GM21367 (cell line): ENCODE data around the gene PARD6A.
"Not testable (repeated sequence)": the region's sequence is repeated elsewhere in the genome, so short reads cannot be mapped to it uniquely, and the experiment has no call there.

Source experiments
- ATAC-seq: cut with Tn5 transposase; IDR thresholded peaks from one replicate; pipeline ENCODE4 v1.9.1; 2021; ENCODE audit not compliant: unreplicated experiment

Gene PARD6A

GRCh38 chr16:67683767-67684166, 23.0 kb downstream of the PARD6A start:
- no peak for ATAC-seq

- no peak for ATAC-seq
Measured at GRCh38 chr16:67685388-67686112, 24.8 kb downstream of the PARD6A start.

DNA sequence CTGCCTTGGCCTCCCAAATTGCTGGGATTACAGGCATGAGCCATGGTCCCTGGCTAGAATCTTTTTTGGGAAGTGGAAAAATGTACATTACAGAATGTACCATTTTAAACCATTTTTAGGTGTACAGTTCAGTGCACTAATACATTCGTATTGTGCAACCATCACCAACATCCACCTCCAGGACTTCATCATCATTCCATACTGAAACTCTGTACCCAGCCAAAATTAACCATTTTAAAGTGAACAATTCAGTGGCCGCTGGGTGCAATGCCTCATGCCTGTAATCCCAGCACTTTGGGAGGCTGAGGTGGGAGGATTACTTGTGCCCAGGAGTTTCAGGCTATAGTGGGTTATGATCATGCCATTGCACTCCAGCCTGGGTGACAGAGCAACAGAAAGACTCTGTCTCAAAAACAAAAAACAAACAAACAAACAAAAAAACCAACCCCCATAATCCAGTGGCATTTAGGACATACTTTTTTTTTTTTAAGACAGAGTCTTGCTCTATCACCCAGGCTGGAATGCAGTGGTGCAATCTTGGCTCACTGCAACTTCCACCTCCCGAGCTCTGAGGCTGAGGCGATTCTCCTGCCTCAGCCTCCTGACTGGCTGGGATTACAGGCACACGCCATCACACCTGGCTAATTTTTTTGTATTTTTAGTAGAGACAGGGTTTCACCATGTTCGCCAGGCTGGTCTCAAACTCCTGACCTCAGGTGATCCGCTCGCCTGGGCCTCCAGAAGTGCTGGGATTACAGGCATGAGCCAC, 32.9 kb downstream of the PARD6A start:
- ATAC-seq, result not testable (repeated sequence)

- no peak for ATAC-seq
Measured at GRCh38 chr16:67694611-67695010, 33.9 kb downstream of the PARD6A start.

GRCh38 chr16:67697422-67698185, 36.8 kb downstream of the PARD6A start:
- no peak for ATAC-seq

DNA sequence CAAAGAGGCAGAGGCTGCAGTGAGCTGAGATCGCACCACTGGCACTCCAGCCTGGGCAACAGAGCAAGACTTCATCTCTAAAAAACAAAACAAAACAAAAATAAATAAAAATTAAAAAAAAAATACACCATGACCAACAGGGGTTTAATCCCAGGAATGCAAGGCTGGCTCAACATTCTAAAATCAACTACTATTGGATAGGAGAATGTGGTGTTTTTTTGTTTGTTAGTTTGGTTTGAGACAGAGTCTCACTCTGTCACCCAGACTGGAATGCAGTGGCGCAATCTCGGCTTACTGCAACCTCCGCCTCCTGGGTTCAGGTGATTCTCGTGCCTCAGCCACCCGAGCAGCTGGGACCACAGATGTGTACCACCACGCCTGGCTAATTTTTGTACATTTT, 38.5 kb downstream of the PARD6A start:
- no peak for ATAC-seq

- ATAC-seq, result no peak
Measured at GRCh38 chr16:67701420-67701819, 40.7 kb downstream of the PARD6A start.

DNA sequence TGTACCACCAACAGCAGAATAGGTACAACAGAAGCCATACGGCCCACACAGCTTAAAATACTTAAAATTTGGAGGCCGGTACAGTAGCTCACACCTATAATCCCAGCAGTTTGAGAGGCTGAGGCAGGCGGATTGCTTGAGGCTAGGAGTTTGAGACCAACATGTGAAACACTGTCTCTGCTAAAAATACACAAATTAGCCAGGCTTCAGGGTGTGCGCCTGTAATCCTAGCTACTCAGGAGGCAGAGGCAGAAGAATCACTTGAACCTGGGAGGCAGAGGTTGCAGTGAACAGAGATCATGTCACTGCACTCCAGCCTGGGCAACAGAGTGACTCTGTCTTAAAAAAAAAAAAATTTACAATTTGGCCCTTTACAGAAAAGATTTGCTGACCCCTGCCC, 41.4 kb downstream of the PARD6A start:
- ATAC-seq, result no peak

- no peak for ATAC-seq
Measured at GRCh38 chr16:67703626-67704025, 42.9 kb downstream of the PARD6A start.

DNA sequence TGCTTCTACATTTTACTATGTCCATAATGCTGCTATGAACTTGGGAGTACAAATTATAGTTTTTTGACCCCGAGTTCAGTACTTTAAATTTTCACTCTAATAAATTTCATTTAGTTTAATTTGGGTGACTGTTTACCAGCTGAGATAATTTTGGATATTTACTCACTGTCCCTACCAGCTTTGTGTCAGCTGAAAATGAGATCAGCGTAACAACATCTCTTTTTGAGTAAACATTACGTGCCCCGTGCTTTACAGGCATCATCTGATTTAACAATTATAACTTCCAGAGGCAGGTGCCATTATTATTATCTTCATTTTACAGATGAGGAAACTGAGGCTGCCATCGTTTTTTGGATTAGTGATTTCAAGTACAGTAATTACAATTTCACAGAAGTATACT, 43.4 kb downstream of the PARD6A start:
- no peak for ATAC-seq

GRCh38 chr16:67707210-67707609, 46.5 kb downstream of the PARD6A start:
- no peak for ATAC-seq

- no peak for ATAC-seq
Measured at GRCh38 chr16:67707790-67708189, 47.0 kb downstream of the PARD6A start.

DNA sequence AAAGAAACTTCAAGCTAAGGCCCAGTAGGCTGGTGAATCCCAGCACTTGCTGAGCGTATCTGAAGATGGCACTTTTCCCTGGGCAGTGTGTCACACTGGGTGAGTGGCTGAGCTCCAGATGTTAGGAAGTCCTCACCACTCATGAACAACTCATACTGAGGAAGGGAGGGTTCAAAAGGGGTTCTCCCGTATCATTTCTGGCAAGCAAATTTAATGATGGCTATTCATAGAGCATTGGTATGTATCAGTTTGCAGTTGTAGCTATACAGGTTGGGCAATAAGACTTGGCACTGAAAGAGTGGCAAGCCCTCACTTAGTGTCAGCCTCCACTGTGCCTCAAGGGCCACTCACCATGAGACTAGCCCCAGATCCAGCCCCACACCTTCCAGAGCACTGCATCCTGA, 47.6 kb downstream of the PARD6A start:
- ATAC-seq, result no peak

DNA sequence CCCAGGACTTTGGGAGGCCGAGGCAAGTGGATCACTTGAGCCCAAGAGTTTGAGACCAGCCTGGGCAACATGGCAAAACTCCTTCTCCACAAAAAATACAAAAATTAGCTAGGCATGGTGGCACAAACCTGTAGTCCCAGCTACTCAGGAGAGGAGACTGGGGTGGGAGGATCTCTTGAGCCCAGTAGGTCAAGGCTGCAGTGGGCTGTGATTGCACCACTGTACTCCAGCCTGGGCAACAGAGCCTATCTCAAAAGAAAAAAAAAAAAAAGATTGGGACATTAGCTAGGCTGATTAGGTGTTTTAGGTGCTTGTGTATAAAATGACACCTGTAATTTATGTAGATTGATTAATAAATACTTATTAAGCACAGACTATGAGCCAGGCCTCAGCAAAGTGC, 48.3 kb downstream of the PARD6A start:
- ATAC-seq, result no peak

GRCh38 chr16:67710607-67711006, 49.8 kb downstream of the PARD6A start:
- ATAC-seq, result no peak
